PC-3 (cell line): ENCODE data around the gene GPC5.

Source experiments
- CTCF ChIP-seq: fragments of 300-600 bp; sonication (generic); conservative IDR thresholded peaks from 2 replicates; pipeline ENCODE4 v1.5.1; 2017; ENCODE audit warnings: antibody characterized with exemption, low read depth, mild to moderate bottlenecking, low read length
- EZH2 ChIP-seq: fragments of 300-600 bp; sonication (generic); IDR thresholded peaks from one replicate; pipeline ENCODE4 v1.6.1; 2017; ENCODE audit warnings: antibody characterized with exemption, mild to moderate bottlenecking, low read length; ENCODE audit not compliant: unreplicated experiment
- EZH2phosphoT487 ChIP-seq: fragments of 300-600 bp; sonication (generic); IDR thresholded peaks from 2 replicates; pipeline ENCODE4 v1.6.1; 2018; ENCODE audit warnings: mild to moderate bottlenecking, antibody characterized with exemption, low read length, borderline replicate concordance

GRCh38 chr13:92387245-92387644 lies 988.8 kb downstream of the GPC5 start:
- no peak for TF ChIP-seq CTCF
- TF ChIP-seq EZH2phosphoT487, result no peak
- TF ChIP-seq EZH2, result no peak
